Measurements from ENCODE around the gene ELMO3. TPM values are rescaled to one million over a fixed set of nuclear protein-coding genes. Genes with fewer than 3 reads are reported as not detected.

The ELMO3 gene
- total and polyA plus RNA-seq, 2 donors (not counting 1 experiment from before 2014, with no cell fraction given), result 0.33 to 0.36 TPM

- H3K36me3 ChIP-seq (ENCODE audit: control insufficient read depth, insufficient read depth, low read length), result peaks cover 39% of the 10 kb centered on the region
- no peaks in the 10 kb centered on the region for H3K27me3 ChIP-seq (ENCODE audit: control insufficient read depth, insufficient read depth, low read length)
- no peak overlapping the region for H3K27ac ChIP-seq (ENCODE audit: insufficient read depth, low read length)
- peaks cover 19% of the 10 kb centered on the region for H3K4me1 ChIP-seq (ENCODE audit: control insufficient read depth, extremely low read depth, insufficient read depth, low read length)
- H3K9ac ChIP-seq (ENCODE audit: insufficient read depth, low read length), result no peak overlapping the region
- peaks cover 27% of the 10 kb centered on the region for H3K79me2 ChIP-seq (ENCODE audit: control insufficient read depth, insufficient read depth, low read length)
- H3K9me3 ChIP-seq (ENCODE audit: control insufficient read depth, insufficient read depth, low read depth, low read length), result no peaks in the 10 kb centered on the region
- no peak overlapping the region for H3K4me2 ChIP-seq (ENCODE audit: extremely low read depth, insufficient read depth, low read length)
- H3K4me3 ChIP-seq (replicated peaks in 1 of 4; ENCODE audit: control extremely low read depth in 1 of 4, insufficient read depth in 1 of 4, low read depth in 3 of 4, low read length in 4 of 4), result no peak overlapping the region
- no peak overlapping the region for H2AFZ ChIP-seq (ENCODE audit: low read length)
- TF ChIP-seq EZH2 (IDR thresholded peaks at IDR 0.05; ENCODE audit: low read length, missing control alignments), result no peak
- TF ChIP-seq, protein P1, sequence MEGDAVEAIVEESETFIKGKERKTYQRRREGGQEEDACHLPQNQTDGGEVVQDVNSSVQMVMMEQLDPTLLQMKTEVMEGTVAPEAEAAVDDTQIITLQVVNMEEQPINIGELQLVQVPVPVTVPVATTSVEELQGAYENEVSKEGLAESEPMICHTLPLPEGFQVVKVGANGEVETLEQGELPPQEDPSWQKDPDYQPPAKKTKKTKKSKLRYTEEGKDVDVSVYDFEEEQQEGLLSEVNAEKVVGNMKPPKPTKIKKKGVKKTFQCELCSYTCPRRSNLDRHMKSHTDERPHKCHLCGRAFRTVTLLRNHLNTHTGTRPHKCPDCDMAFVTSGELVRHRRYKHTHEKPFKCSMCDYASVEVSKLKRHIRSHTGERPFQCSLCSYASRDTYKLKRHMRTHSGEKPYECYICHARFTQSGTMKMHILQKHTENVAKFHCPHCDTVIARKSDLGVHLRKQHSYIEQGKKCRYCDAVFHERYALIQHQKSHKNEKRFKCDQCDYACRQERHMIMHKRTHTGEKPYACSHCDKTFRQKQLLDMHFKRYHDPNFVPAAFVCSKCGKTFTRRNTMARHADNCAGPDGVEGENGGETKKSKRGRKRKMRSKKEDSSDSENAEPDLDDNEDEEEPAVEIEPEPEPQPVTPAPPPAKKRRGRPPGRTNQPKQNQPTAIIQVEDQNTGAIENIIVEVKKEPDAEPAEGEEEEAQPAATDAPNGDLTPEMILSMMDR (conservative IDR thresholded peaks at IDR 0.05 in 1 of 2, IDR thresholded peaks at IDR 0.05 in 1 of 2; ENCODE audit: low read depth in 1 of 2, low read length in 2 of 2), result no peak
- no peaks in the 10 kb centered on the region for H4K20me1 ChIP-seq (ENCODE audit: control insufficient read depth, extremely low read depth, insufficient read depth, low read length)
- no peak for DNase-seq (ENCODE audit: low read depth in 2 of 2)
Observed at GRCh38 chr16:67195676-67196075, 3.3 kb upstream of the ELMO3 start.

GRCh38 chr16:67196881-67197280, 2.0 kb upstream of the ELMO3 start:
- H3K4me2 ChIP-seq (ENCODE audit: extremely low read depth, insufficient read depth, low read length), result no peak overlapping the region
- no peak overlapping the region for H3K27ac ChIP-seq (ENCODE audit: insufficient read depth, low read length)
- DNase-seq (ENCODE audit: low read depth in 2 of 2), result no peak
- TF ChIP-seq EZH2 (IDR thresholded peaks at IDR 0.05; ENCODE audit: low read length, missing control alignments), result no peak
- TF ChIP-seq, protein P1 (conservative IDR thresholded peaks at IDR 0.05 in 1 of 2, IDR thresholded peaks at IDR 0.05 in 1 of 2; ENCODE audit: low read depth in 1 of 2, low read length in 2 of 2), result no peak
- no peak overlapping the region for H3K4me3 ChIP-seq (replicated peaks in 1 of 4; ENCODE audit: control extremely low read depth in 1 of 4, insufficient read depth in 1 of 4, low read depth in 3 of 4, low read length in 4 of 4)
- no peak overlapping the region for H3K9ac ChIP-seq (ENCODE audit: insufficient read depth, low read length)
- H4K20me1 ChIP-seq (ENCODE audit: control insufficient read depth, extremely low read depth, insufficient read depth, low read length), result no peaks in the 10 kb centered on the region
- peaks cover 9% of the 10 kb centered on the region for H3K4me1 ChIP-seq (ENCODE audit: control insufficient read depth, extremely low read depth, insufficient read depth, low read length)
- H3K27me3 ChIP-seq (ENCODE audit: control insufficient read depth, insufficient read depth, low read length), result no peaks in the 10 kb centered on the region
- H3K79me2 ChIP-seq (ENCODE audit: control insufficient read depth, insufficient read depth, low read length), result peaks cover 27% of the 10 kb centered on the region
- H3K36me3 ChIP-seq (ENCODE audit: control insufficient read depth, insufficient read depth, low read length), result peaks cover 44% of the 10 kb centered on the region
- H3K9me3 ChIP-seq (ENCODE audit: control insufficient read depth, insufficient read depth, low read depth, low read length), result no peaks in the 10 kb centered on the region
- no peak overlapping the region for H2AFZ ChIP-seq (ENCODE audit: low read length)

GRCh38 chr16:67197704-67198103, 1.2 kb upstream of the ELMO3 start:
- Histone ChIP-seq H4K20me1 (ENCODE audit: control insufficient read depth, extremely low read depth, insufficient read depth, low read length) (no peaks in the 10 kb centered on the region), H3K9me3 (ENCODE audit: control insufficient read depth, insufficient read depth, low read depth, low read length) (no peaks in the 10 kb centered on the region), H2AFZ (ENCODE audit: low read length) (no peak overlapping the region), H3K27ac (ENCODE audit: insufficient read depth, low read length) (no peak overlapping the region), H3K36me3 (ENCODE audit: control insufficient read depth, insufficient read depth, low read length) (peaks cover 51% of the 10 kb centered on the region), H3K4me3 (replicated peaks in 1 of 4; ENCODE audit: control extremely low read depth in 1 of 4, insufficient read depth in 1 of 4, low read depth in 3 of 4, low read length in 4 of 4) (no peak overlapping the region), H3K4me2 (ENCODE audit: extremely low read depth, insufficient read depth, low read length) (no peak overlapping the region), H3K79me2 (ENCODE audit: control insufficient read depth, insufficient read depth, low read length) (peaks cover 21% of the 10 kb centered on the region), H3K4me1 (ENCODE audit: control insufficient read depth, extremely low read depth, insufficient read depth, low read length) (peaks cover 9% of the 10 kb centered on the region), H3K9ac (ENCODE audit: insufficient read depth, low read length) (no peak overlapping the region), H3K27me3 (ENCODE audit: control insufficient read depth, insufficient read depth, low read length) (no peaks in the 10 kb centered on the region)
- no peak for DNase-seq (ENCODE audit: low read depth in 2 of 2)
- no peak for TF ChIP-seq EZH2 (IDR thresholded peaks at IDR 0.05; ENCODE audit: low read length, missing control alignments)
- TF ChIP-seq, protein P1 (conservative IDR thresholded peaks at IDR 0.05 in 1 of 2, IDR thresholded peaks at IDR 0.05 in 1 of 2; ENCODE audit: low read depth in 1 of 2, low read length in 2 of 2), result no peak

Data from fibroblast of lung (primary cell).